Measurements from ENCODE around the gene AMZ1.
"Not testable (repeated sequence)": the region's sequence is repeated elsewhere in the genome, so short reads cannot be mapped to it uniquely, and the experiment has no call there.

Gene AMZ1

DNA sequence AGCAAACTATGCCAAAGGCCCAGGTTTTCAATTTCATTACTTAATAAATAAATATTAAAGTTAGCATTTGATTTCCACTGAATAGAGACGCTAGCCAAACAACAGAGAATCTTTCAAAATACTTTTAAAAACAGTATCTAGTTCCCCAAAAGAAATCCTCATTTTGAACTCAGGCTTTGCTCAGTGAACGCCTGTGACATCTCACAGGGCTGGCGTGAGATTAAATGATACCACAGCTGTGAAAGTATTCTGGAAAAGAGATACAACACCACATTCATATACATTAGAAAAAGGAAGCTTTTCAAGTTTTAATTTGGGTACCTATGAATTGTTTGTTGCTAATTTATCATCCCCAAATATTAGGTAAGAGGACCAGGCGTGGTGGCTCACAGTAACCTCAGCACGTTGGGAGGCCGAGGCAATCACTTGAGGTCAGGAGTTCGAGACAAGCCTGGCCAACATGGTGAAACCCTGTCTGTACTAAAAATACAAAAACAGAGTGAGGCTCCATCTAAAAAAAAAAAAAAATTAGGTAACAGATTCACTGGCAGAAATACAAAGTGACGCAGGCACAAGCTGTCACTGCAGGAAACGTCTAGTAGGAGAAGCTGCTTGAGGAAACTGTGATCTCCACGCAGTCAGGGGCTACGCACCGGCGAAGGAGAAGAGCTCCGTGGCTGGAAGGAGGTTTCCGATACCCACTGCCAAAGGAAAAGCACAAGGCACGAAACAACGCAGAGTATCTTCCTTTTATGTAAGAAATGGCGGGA lies 50.0 kb downstream of the AMZ1 start:
- no peak for DNase-seq (ENCODE audit: low read depth)
- no peak overlapping the region for H3K4me3 ChIP-seq (ENCODE audit: low read depth, low read length)
- no peak for TF ChIP-seq CTCF (IDR thresholded peaks at IDR 0.05; ENCODE audit: control insufficient read depth, extremely low read depth, insufficient read depth)

DNA sequence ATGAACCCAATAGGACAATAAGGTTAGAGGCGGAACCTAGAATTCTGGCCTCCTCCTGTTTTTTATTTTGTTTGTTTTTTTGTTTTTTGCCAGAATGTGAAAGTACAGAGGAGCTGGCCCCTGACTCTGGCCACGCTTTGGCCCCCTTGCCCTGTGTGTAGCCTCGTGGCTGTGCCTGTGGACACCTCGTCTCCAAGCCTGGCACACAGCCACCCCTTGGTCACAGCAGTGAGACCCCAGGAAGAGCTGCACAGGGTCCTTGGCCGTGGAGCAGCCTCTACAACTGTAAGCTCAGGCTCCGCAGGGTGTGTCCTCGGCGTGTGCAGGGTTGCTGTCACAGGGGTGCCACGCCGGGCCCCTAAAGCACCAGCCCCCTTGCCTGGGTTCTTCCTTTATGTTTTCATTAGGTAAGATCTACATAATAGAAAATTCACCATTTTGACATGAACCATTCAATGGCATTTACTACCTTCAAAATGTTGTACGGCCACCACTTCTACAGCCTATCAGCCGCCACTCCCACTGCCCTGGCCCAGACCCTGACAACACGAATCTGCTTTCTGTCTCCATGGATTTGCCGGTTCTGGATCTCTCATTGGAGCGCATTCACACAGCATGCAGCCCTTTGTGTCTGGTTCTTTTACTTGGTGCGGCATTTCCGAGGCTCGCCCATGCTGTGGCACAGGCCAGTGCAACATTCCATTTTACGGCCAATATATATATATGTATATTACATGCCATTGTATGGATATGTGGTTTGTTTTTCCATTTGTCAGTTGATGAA lies 51.0 kb downstream of the AMZ1 start:
- DNase-seq (ENCODE audit: low read depth) = no peak
- H3K4me3 ChIP-seq (ENCODE audit: low read depth, low read length) = no peak overlapping the region
- TF ChIP-seq CTCF (IDR thresholded peaks at IDR 0.05; ENCODE audit: control insufficient read depth, extremely low read depth, insufficient read depth) = no peak

DNA sequence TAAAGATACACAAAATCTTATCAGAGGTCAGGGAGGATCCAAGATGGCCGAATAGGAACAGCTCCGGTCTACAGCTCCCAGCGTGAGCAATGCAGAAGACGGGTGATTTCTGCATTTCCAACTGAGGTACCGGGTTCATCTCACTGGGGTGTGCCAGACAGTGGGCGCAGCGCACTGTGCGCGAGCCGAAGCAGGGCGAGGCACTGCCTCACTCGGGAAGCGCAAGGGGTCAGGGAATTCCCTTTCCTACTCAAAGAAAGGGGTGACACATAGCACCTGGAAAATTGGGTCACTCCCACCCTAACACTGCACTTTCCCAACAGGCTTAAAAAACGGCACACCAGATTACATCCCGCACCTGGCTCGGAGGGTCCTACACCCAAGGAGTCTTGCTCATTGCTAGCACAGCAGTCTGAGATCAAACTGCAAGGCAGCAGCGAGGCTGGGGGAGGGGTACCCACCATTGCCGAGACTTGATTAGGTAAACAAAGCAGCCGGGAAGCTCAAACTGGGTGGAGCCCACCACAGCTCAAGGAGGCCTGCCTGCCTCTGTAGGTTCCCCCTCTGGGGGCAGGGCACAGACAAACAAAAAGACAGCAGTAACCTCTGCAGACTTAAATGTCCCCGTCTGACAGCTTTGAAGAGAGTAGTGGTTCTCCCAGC lies 55.7 kb downstream of the AMZ1 start:
- H3K4me3 ChIP-seq (ENCODE audit: low read depth, low read length); DNase-seq (ENCODE audit: low read depth): not testable (repeated sequence)

DNA sequence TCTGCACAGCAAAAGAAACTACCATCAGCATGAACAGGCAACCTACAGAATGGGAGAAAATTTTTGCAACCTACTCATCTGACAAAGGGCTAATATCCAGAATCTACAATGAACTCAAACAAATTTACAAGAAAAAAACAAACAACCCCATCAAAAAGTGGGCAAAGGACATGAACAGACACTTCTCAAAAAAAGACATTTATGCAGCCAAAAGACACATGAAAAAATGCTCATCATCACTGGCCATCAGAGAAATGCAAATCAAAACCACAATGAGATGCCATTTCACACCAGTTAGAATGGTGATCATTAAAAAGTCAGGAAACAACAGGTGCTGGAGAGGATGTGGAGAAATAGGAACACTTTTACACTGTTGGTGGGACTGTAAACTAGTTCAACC lies 60.7 kb downstream of the AMZ1 start:
- not testable (repeated sequence) for H3K4me3 ChIP-seq (ENCODE audit: low read depth, low read length); DNase-seq (ENCODE audit: low read depth)

DNA sequence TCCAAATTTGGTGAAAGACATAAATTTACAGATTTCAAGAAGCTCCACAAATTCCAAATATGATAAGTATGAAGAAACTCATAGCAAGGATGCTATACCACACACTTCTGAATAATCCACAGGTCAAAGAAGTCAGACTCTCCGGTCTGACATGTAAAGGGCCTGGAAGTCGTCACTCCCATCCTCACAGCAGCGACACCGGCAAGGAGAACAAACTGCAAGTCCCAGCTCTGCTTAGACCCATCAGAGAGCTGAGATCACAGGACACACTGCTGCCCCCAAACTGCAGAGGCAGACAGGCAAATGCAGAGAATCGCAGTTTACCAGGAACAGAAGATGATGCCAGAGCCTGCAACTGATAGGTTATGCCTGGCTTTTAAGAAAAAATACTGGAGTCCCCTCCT lies 62.0 kb downstream of the AMZ1 start:
- no peak for TF ChIP-seq CTCF (IDR thresholded peaks at IDR 0.05; ENCODE audit: control insufficient read depth, extremely low read depth, insufficient read depth)
- no peak for DNase-seq (ENCODE audit: low read depth)

GRCh38 chr7:2751086-2751485 lies 63.1 kb downstream of the AMZ1 start:
- H3K4me3 ChIP-seq (ENCODE audit: low read depth, low read length) = no peak overlapping the region
- no peak for TF ChIP-seq CTCF (IDR thresholded peaks at IDR 0.05; ENCODE audit: control insufficient read depth, extremely low read depth, insufficient read depth)
- DNase-seq (ENCODE audit: low read depth) = no peak

More for the DNA sequence above, 62.0 kb downstream of the AMZ1 start:
- H3K4me3 ChIP-seq (ENCODE audit: low read depth, low read length) = no peak overlapping the region

DNA sequence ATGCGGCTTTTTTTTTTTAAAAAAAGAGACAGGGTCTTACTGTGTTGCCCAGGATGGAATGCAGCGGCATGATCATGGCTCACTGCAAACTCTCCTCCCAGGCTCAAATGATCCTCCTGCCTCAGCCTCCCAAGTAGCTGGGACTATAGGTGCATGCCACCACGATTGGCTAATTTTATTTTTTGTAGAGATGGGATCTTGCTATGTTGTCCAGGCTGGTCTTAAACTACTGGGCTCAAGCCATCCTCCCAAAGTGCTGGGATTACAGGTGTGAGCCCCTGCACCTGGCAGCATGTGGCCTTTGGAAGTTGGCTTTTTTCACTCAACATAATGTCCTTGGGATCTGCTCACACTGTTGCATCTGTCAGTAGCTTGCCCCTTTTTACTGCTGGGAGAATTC lies 65.1 kb downstream of the AMZ1 start:
- no peak overlapping the region for H3K4me3 ChIP-seq (ENCODE audit: low read depth, low read length)
- DNase-seq (ENCODE audit: low read depth) = no peak
- TF ChIP-seq CTCF (IDR thresholded peaks at IDR 0.05; ENCODE audit: control insufficient read depth, extremely low read depth, insufficient read depth) = no peak

All from LNCaP clone FGC (cell line).